ENCODE measurements around the gene IFFO2. TPM values are rescaled to one million over a fixed set of nuclear protein-coding genes. Genes with fewer than 3 reads are reported as not detected.

The IFFO2 gene
- total RNA-seq, 1 donor = 37.5 TPM

DNA sequence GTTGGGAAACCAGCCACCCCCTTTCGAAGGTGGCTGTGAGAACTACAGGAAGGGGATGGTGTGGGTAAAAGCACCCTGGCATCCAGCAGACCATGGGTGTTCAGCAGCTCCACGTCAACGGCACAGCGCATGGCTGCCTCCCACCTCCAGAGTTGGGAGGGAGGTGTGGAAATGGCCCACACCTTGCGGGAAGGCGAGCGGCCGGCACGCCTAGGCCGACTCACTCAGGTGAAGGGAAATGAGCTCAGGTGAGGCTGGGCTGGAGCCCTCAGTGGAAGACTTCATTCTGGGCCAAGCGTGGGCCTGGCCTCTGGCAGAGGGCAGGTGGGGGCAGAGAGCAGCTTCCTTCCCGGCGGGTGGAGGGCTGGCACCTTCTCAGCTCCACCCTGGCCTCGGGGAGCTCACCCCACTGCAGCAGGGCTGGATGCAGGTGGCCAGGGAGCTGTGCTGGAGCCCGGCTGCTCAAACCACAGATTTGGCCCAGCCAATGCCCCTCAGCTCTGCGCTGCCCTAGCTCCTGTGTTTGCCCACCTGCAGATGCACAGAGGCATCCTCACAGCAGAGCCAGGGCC lies 29.3 kb downstream of the IFFO2 start:
- Histone ChIP-seq H3K27me3 (ENCODE audit: insufficient read depth, low read length) (no peaks in the 10 kb centered on the region), H3K4me1 (ENCODE audit: insufficient read depth, low read length) (peaks cover 88% of the 10 kb centered on the region), H3K4me3 (ENCODE audit: low read length) (peak overlapping the region; percentile 8), H3K9me3 (ENCODE audit: low read depth, low read length) (no peaks in the 10 kb centered on the region)

DNA sequence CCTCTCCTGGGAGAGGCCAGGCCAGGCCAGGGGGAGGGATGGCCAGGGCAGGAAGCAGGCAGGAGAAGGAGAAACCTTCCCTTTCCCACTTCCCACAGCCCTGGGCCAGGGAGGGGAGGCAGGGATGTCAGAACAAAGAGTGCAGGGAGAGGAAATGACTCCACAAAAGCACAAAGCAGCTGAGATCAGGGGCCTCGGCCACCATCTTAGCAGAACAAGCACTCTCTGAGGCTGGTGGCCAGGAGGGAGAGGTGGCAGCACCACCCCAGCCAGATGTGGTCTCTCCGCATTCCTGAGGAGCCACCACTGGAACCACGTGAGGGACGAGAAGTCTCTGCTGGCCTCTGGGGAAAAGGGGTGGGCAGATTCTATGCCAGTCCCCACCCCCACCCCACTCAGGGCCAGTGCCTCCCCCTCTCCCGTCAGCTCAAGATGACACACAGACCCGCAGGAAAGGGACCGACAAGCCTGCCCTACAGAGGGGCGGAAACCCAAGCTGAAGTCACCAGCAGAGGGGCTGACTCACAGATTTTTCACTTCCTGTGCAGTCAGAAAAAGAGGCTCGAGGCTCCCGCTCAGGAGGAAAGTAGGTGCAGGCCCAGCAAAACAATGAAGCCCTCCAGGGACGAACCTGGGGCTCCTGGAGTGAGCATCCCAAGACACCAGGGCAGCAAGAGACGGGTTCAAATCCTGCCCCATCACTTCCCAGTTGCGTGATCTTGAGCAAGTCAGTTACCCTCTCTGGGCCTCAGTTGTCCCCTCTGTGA lies 30.0 kb downstream of the IFFO2 start:
- Histone ChIP-seq H3K9me3 (ENCODE audit: low read depth, low read length) (no peaks in the 10 kb centered on the region), H3K4me3 (ENCODE audit: low read length) (peak overlapping the region; percentile 8), H3K4me1 (ENCODE audit: insufficient read depth, low read length) (peaks cover 94% of the 10 kb centered on the region), H3K27me3 (ENCODE audit: insufficient read depth, low read length) (no peaks in the 10 kb centered on the region)

DNA sequence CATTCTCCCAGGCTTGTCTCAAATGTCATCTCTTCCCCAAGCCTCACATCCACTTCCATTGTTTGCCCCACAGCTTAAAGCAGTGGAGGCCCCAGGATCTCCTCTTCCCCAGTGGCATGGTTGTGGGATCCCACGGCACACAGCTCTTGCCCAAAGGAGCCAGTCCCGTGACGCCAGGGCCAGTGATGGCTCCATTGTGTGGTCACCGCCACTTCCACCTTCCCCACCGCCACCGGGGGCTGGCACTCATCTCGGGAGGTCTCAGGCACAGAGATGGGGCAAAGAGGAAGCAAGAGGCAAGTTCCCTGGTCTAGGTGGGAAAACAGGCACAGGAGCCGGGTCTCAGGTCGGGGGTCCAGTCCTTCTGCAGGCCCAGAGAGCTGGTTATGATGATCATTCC lies 31.2 kb downstream of the IFFO2 start:
- Histone ChIP-seq H3K9me3 (ENCODE audit: low read depth, low read length) (no peaks in the 10 kb centered on the region), H3K4me3 (ENCODE audit: low read length) (no peak overlapping the region), H3K4me1 (ENCODE audit: insufficient read depth, low read length) (peaks cover 86% of the 10 kb centered on the region)

DNA sequence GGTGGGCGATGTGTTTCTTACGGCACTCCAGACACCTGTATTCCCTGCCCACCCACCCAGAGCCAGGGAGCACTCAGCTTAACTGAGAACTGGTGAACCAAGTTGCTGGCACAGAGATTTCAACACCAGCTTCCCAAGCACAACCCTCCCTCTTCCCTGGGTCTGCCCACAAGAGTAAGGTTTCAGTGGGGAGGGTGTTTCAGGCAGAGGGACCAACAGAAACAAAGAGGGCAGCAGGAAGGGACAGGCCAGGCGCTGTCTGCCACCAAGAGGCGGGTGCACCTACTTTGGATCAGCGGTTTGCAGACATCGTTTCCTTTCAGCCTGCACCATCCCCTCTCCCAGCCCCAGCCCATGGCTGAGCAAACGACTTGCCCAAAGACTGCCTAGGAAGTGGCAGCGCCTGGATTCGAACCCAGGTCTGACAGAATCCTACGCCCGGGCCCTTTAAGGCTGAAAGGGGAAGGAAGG lies 32.2 kb downstream of the IFFO2 start:
- Histone ChIP-seq H3K9me3 (ENCODE audit: low read depth, low read length) (no peaks in the 10 kb centered on the region), H3K27me3 (ENCODE audit: insufficient read depth, low read length) (no peaks in the 10 kb centered on the region), H3K4me3 (ENCODE audit: low read length) (no peak overlapping the region), H3K4me1 (ENCODE audit: insufficient read depth, low read length) (peaks cover 77% of the 10 kb centered on the region)

More for the DNA sequence above, 31.2 kb downstream of the IFFO2 start:
- no peaks in the 10 kb centered on the region for H3K27me3 ChIP-seq (ENCODE audit: insufficient read depth, low read length)

DNA sequence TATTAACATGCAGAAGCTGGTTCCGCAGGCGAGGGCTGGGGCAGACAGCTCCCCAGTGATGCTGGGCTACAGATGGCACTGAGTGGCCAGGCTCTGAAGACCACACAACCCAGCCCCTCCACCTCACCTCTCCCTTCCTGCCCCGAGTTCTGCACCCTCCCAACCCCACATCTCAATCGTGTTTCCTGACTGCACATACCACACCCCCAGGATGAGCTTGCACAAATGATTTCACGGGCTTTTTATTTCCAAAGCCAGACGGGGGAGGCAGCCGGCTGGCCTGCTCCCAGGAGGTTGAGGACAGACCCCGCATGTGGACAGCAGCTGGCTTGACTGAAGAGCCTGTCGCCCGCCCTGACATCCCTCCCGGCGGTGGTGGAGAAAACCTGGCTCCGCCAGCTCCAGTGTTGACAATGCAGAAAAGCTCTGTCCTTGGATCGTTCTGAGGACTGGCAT lies 32.7 kb downstream of the IFFO2 start:
- H3K4me3 ChIP-seq (ENCODE audit: low read length) = no peak overlapping the region
- peaks cover 73% of the 10 kb centered on the region for H3K4me1 ChIP-seq (ENCODE audit: insufficient read depth, low read length)
- no peaks in the 10 kb centered on the region for H3K9me3 ChIP-seq (ENCODE audit: low read depth, low read length)
- no peaks in the 10 kb centered on the region for H3K27me3 ChIP-seq (ENCODE audit: insufficient read depth, low read length)

DNA sequence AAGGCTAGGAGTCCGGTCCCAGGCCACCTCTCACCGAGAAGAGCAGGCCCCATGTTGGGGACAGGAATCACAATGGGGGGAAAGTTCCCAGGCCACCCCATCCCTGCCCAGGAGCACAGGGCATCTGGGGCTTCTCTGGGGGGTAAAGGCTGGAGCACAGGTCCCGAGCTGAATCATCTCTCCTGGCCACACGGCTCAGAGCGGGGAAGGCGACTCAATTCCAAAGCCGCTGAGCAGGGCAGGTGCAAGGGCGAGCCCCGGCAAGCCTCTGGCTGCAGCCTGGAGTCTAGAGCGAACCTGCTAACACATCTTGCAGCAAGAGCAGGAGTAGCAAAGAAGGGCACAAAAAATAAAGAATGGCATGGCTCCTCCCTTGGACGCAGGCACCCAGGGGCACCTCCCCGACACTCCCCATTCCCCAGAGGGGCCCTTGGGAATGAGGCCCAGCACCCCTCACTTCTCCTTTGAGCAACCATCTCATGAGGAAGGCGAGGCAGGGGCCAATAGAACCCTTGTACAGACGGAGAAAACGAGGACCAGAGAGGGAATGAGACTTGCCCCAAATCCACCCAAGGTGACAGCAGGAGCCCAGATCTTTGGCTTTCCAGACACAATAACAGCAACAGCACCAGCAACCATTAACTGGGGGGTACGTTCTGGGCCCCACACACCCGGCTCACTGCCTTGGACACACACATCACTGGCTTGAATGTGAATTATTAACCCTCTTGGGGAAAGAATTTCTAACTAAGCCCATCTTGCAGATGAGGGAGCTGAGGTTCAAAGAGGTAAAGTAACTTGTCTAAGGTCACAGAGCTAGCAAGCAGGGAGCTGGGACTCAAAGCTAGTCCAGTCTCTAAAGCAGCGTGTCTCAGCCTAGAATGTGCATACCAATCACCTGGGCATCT lies 33.4 kb downstream of the IFFO2 start:
- H3K4me3 ChIP-seq (ENCODE audit: low read length) = no peak overlapping the region
- H3K4me1 ChIP-seq (ENCODE audit: insufficient read depth, low read length) = peaks cover 66% of the 10 kb centered on the region
- no peaks in the 10 kb centered on the region for H3K27me3 ChIP-seq (ENCODE audit: insufficient read depth, low read length)
- H3K9me3 ChIP-seq (ENCODE audit: low read depth, low read length) = no peaks in the 10 kb centered on the region

DNA sequence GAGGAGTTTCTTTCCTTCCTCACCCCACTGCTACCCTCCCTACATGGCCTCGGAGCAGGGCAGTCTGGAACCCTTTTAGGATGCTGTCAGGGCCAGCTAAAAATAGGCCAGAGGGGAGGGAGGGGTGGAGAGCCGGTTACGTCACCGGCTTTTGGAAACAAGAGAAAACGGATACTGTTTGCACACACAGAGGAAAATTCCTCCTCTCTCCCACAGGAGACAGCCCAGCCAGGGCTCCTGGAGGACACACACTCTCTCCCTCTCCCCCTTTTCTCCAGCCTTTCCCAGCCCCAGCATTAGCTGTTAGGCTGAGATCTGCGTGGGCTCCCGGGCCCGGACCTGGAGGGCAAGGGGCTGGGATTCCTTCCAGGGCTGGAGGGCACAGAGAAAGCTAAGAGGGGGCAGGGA lies 34.2 kb downstream of the IFFO2 start:
- no peaks in the 10 kb centered on the region for H3K9me3 ChIP-seq (ENCODE audit: low read depth, low read length)
- H3K4me3 ChIP-seq (ENCODE audit: low read length) = no peak overlapping the region
- no peaks in the 10 kb centered on the region for H3K27me3 ChIP-seq (ENCODE audit: insufficient read depth, low read length)
- H3K4me1 ChIP-seq (ENCODE audit: insufficient read depth, low read length) = peaks cover 58% of the 10 kb centered on the region

DNA sequence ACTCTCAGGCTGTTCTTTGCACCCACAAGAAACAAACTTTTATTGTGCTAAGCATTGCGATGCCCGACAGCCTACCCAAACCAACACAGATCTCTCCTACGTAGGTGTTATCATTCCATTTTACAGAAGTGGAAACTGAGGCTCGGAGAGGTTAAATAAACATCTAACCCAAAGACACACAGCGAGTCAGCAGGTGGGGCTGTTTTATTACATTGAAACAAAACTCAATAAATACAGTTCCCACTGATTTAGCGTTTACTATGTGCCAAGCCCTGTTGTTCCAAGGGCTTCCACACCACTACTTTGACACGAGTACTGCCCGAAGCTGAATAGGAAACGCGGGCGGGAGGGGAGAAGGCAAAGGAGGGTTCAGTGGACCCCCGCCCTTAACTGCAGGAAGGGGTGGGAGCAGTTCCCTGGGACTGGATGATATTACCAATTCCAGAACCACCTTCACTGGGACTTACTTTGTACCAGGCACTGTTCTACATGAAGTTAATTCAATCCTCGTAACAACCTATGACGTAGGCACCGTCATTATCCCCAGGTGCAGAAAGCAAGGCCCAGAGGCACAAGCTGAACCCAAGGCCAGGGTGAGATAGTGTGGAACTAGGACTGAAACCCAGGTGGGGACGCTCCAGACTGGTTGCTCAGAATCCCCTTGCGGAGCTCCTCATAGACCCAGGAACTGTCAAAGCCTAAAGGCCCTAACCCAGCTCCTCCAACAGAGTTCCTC lies 34.8 kb downstream of the IFFO2 start:
- H3K27me3 ChIP-seq (ENCODE audit: insufficient read depth, low read length) = no peaks in the 10 kb centered on the region
- H3K4me3 ChIP-seq (ENCODE audit: low read length) = no peak overlapping the region
- H3K4me1 ChIP-seq (ENCODE audit: insufficient read depth, low read length) = peaks cover 52% of the 10 kb centered on the region
- no peaks in the 10 kb centered on the region for H3K9me3 ChIP-seq (ENCODE audit: low read depth, low read length)

DNA sequence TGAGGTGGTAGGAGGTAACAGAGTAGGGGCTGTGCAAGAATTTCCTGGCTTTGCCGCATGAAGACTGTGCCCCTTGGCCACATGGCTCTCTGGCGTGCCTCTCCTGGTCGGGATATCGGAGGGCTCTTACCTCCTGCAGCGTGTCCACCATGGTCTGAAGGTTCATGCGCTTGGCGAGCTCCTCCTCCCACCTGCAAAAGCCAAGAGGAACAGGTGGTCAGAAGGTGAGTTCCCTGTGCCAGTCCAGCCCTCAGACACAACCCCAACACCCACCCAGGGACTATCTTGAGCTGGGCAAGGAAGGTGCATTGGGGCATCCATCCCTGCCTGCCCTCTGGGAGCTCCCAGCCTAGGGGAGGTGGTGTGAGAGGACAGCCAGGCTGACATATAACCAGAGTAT lies 35.5 kb downstream of the IFFO2 start:
- Histone ChIP-seq H3K9me3 (ENCODE audit: low read depth, low read length) (no peaks in the 10 kb centered on the region), H3K4me3 (ENCODE audit: low read length) (no peak overlapping the region), H3K27me3 (ENCODE audit: insufficient read depth, low read length) (no peaks in the 10 kb centered on the region), H3K4me1 (ENCODE audit: insufficient read depth, low read length) (peaks cover 44% of the 10 kb centered on the region)

DNA sequence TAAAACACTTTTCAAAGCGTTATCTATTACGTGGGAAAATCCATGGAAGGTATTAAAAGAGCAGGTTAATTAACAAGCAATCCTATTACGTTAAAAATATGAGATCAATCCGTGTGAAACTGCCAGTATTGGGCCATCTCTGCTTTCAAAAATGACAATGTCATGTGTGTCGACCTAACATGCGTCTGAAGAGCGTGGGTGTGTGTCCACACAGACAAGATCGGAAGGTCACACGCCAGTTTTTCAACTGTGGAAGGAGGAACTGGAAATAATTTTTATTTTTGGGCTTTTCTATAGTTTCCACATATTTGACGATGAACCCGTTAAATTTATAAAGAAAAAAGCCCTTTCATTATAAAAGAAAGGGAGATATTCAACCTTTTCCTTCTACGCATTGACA lies 36.5 kb downstream of the IFFO2 start:
- no peaks in the 10 kb centered on the region for H3K9me3 ChIP-seq (ENCODE audit: low read depth, low read length)
- peaks cover 34% of the 10 kb centered on the region for H3K4me1 ChIP-seq (ENCODE audit: insufficient read depth, low read length)
- H3K4me3 ChIP-seq (ENCODE audit: low read length) = no peak overlapping the region
- H3K27me3 ChIP-seq (ENCODE audit: insufficient read depth, low read length) = no peaks in the 10 kb centered on the region

DNA sequence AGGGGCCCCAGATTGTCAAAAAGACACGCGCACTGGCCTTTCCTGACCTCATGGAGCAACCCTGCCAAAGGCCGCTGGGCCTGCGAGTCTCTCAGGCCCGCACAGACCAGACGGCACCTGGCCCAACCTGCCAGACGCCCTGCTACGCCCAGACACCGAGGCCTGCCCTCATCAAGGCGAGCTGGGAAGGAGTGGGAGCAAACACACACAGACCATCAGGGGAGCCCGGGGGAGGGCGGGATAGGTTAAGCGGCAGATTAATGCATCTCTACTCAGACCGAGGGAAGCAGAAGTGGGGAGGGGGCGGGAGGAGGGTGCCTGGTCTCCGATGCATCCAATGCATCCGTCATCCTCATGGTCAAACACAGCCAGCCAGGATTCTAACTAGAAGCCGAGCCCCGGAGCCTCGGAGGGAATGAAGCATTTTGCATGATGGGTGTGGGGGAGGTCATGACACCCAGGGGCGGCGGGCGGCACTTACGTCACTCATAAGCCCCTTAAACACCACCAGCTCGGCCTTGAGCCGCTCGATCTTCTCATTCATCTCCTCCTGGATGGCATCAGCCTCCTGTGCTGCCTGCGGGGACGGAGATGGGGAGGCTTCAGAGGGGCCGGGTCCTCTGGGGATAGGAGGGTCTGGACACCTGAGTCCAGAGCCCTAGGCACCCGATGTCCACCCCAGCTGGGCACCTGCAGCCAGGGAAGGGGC lies 37.1 kb downstream of the IFFO2 start:
- Histone ChIP-seq H3K4me1 (ENCODE audit: insufficient read depth, low read length) (peaks cover 28% of the 10 kb centered on the region), H3K4me3 (ENCODE audit: low read length) (no peak overlapping the region), H3K27me3 (ENCODE audit: insufficient read depth, low read length) (no peaks in the 10 kb centered on the region), H3K9me3 (ENCODE audit: low read depth, low read length) (no peaks in the 10 kb centered on the region)

DNA sequence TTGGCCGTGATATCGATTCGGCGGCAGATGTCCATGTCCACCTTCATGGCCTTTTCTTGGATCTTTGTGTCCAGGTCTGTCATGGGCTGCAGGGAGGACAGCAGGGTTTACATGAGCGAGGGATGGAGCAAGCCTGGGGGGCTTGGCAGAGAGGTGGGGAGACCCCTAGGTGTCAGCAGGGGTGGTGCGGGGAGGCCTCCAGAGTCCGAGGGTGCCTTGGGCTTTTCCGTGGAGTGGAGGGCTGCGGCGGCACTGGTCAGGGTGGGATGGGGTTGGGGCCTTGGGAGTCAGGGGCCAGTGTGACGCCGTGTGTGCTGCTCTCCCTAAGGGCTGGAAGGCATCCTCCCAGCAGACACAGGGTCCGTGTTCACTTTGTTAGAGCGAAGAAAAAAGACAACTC lies 38.1 kb downstream of the IFFO2 start:
- Histone ChIP-seq H3K4me1 (ENCODE audit: insufficient read depth, low read length) (peaks cover 19% of the 10 kb centered on the region), H3K9me3 (ENCODE audit: low read depth, low read length) (no peaks in the 10 kb centered on the region), H3K27me3 (ENCODE audit: insufficient read depth, low read length) (no peaks in the 10 kb centered on the region), H3K4me3 (ENCODE audit: low read length) (no peak overlapping the region)

DNA sequence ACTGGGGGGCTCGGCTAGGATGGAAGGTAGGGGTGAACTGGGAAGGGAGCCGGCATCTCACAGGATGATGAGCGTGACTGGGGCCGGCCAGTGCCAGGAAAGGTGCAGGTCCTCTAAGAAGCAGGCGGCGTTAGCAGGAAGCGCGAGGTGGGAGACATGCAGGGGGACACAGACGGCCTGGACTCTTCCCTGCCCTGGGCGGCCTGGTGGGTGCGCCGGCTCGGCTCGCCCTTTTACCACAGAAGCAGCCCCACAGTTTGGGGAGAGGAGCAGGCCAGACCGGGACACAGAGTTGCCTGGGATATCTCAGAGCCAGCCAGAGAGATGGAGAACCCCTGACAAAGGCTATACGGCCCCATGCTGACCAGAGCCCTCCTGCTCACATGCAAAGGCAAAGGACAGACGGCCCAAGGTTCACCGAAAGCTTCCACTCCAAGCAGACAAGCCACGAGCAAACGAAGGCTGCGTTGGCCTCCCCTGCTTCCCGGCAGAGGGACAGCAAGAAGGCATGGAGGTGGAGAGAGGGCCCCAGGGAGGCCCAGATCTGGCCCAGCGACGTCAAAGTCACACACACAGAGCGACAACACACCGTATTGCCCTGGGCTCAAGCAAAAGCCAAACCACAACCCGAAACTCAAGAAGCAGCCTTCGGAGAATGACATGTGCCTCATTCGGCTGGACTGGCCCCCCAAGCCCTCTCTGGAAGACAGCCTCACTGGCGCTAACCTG lies 39.2 kb downstream of the IFFO2 start:
- Histone ChIP-seq H3K4me3 (ENCODE audit: low read length) (no peak overlapping the region), H3K4me1 (ENCODE audit: insufficient read depth, low read length) (peaks cover 12% of the 10 kb centered on the region), H3K9me3 (ENCODE audit: low read depth, low read length) (no peaks in the 10 kb centered on the region), H3K27me3 (ENCODE audit: insufficient read depth, low read length) (no peaks in the 10 kb centered on the region)
